ENCODE measurements around the gene NEU4.
"Not testable (repeated sequence)": the region's sequence is repeated elsewhere in the genome, so short reads cannot be mapped to it uniquely, and the experiment has no call there.

The NEU4 gene

GRCh38 chr2:241812730-241813643 is 4.0 kb downstream of the NEU4 start:
- peaks cover 2% of the 10 kb centered on the region for H3K4me1 Mint-ChIP-seq (ENCODE audit: low read depth)
- H3K27ac Mint-ChIP-seq, result no peak overlapping the region
- H3K27me3 Mint-ChIP-seq (ENCODE audit: low read depth), result no peaks in the 10 kb centered on the region
- no peak overlapping the region for H3K4me3 Mint-ChIP-seq
- no peaks in the 10 kb centered on the region for H3K36me3 Mint-ChIP-seq (ENCODE audit: low read depth)
- no peaks in the 10 kb centered on the region for H3K9me3 Mint-ChIP-seq

GRCh38 chr2:241813644-241814392 is 4.8 kb downstream of the NEU4 start:
- H3K27ac Mint-ChIP-seq, result no peak overlapping the region
- peaks cover 2% of the 10 kb centered on the region for H3K4me1 Mint-ChIP-seq (ENCODE audit: low read depth)
- no peaks in the 10 kb centered on the region for H3K27me3 Mint-ChIP-seq (ENCODE audit: low read depth)

GRCh38 chr2:241814393-241814642 is 5.3 kb downstream of the NEU4 start:
- H3K4me3 Mint-ChIP-seq, result no peak overlapping the region
- no peak overlapping the region for H3K27ac Mint-ChIP-seq
- peaks cover 2% of the 10 kb centered on the region for H3K4me1 Mint-ChIP-seq (ENCODE audit: low read depth)
- H3K36me3 Mint-ChIP-seq (ENCODE audit: low read depth), result no peaks in the 10 kb centered on the region
- H3K9me3 Mint-ChIP-seq, result no peaks in the 10 kb centered on the region
- no peaks in the 10 kb centered on the region for H3K27me3 Mint-ChIP-seq (ENCODE audit: low read depth)

More at GRCh38 chr2:241813644-241814392, 4.8 kb downstream of the NEU4 start:
- no peaks in the 10 kb centered on the region for H3K36me3 Mint-ChIP-seq (ENCODE audit: low read depth)
- no peaks in the 10 kb centered on the region for H3K9me3 Mint-ChIP-seq
- H3K4me3 Mint-ChIP-seq, result no peak overlapping the region

GRCh38 chr2:241814643-241815476 is 5.9 kb downstream of the NEU4 start:
- Mint-ChIP-seq H3K27me3 (ENCODE audit: low read depth) (no peaks in the 10 kb centered on the region), H3K27ac (no peak overlapping the region), H3K4me1 (ENCODE audit: low read depth) (peaks cover 2% of the 10 kb centered on the region), H3K36me3 (ENCODE audit: low read depth) (no peaks in the 10 kb centered on the region), H3K4me3 (no peak overlapping the region), H3K9me3 (no peaks in the 10 kb centered on the region)

GRCh38 chr2:241815477-241816430 is 6.8 kb downstream of the NEU4 start:
- no peaks in the 10 kb centered on the region for H3K9me3 Mint-ChIP-seq
- H3K4me1 Mint-ChIP-seq (ENCODE audit: low read depth), result peaks cover 2% of the 10 kb centered on the region
- no peaks in the 10 kb centered on the region for H3K36me3 Mint-ChIP-seq (ENCODE audit: low read depth)
- no peak overlapping the region for H3K27ac Mint-ChIP-seq
- no peaks in the 10 kb centered on the region for H3K27me3 Mint-ChIP-seq (ENCODE audit: low read depth)
- no peak overlapping the region for H3K4me3 Mint-ChIP-seq

GRCh38 chr2:241816431-241817121 is 7.6 kb downstream of the NEU4 start:
- no peaks in the 10 kb centered on the region for H3K27me3 Mint-ChIP-seq (ENCODE audit: low read depth)
- H3K36me3 Mint-ChIP-seq (ENCODE audit: low read depth), result no peaks in the 10 kb centered on the region
- H3K27ac Mint-ChIP-seq, result no peak overlapping the region
- no peak overlapping the region for H3K4me3 Mint-ChIP-seq
- no peaks in the 10 kb centered on the region for H3K9me3 Mint-ChIP-seq
- peaks cover 2% of the 10 kb centered on the region for H3K4me1 Mint-ChIP-seq (ENCODE audit: low read depth)

- peaks cover 2% of the 10 kb centered on the region for H3K4me1 Mint-ChIP-seq (ENCODE audit: low read depth)
- H3K27ac Mint-ChIP-seq, result no peak overlapping the region
- H3K9me3 Mint-ChIP-seq, result peaks cover under 1% of the 10 kb centered on the region
- H3K27me3 Mint-ChIP-seq (ENCODE audit: low read depth), result no peaks in the 10 kb centered on the region
- H3K4me3 Mint-ChIP-seq, result no peak overlapping the region
- no peaks in the 10 kb centered on the region for H3K36me3 Mint-ChIP-seq (ENCODE audit: low read depth)
These were observed 8.3 kb downstream of the NEU4 start for GRCh38 chr2:241817126-241817820.

- not testable (repeated sequence) for H3K36me3 Mint-ChIP-seq (ENCODE audit: low read depth); H3K27ac Mint-ChIP-seq; H3K9me3 Mint-ChIP-seq; H3K4me3 Mint-ChIP-seq; H3K27me3 Mint-ChIP-seq (ENCODE audit: low read depth); H3K4me1 Mint-ChIP-seq (ENCODE audit: low read depth)
These were observed 8.8 kb downstream of the NEU4 start for GRCh38 chr2:241817821-241818215.

GRCh38 chr2:241818229-241818942 is 9.4 kb downstream of the NEU4 start:
- Mint-ChIP-seq H3K36me3 (ENCODE audit: low read depth) (no peaks in the 10 kb centered on the region), H3K4me3 (no peak overlapping the region), H3K27ac (no peak overlapping the region), H3K4me1 (ENCODE audit: low read depth) (peaks cover 4% of the 10 kb centered on the region), H3K27me3 (ENCODE audit: low read depth) (no peaks in the 10 kb centered on the region), H3K9me3 (peaks cover 10% of the 10 kb centered on the region)

GRCh38 chr2:241818943-241819270 is 9.9 kb downstream of the NEU4 start:
- Mint-ChIP-seq H3K4me1 (ENCODE audit: low read depth) (peaks cover 4% of the 10 kb centered on the region), H3K36me3 (ENCODE audit: low read depth) (no peaks in the 10 kb centered on the region), H3K27ac (no peak overlapping the region), H3K9me3 (peaks cover 14% of the 10 kb centered on the region), H3K4me3 (no peak overlapping the region), H3K27me3 (ENCODE audit: low read depth) (no peaks in the 10 kb centered on the region)

- not testable (repeated sequence) for H3K27ac Mint-ChIP-seq; H3K27me3 Mint-ChIP-seq (ENCODE audit: low read depth); H3K4me1 Mint-ChIP-seq (ENCODE audit: low read depth)
These were observed 11.1 kb downstream of the NEU4 start for GRCh38 chr2:241819947-241820624.

GRCh38 chr2:241820625-241821384 is 11.8 kb downstream of the NEU4 start:
- peaks cover 4% of the 10 kb centered on the region for H3K4me1 Mint-ChIP-seq (ENCODE audit: low read depth)
- H3K27ac Mint-ChIP-seq, result no peak overlapping the region
- no peaks in the 10 kb centered on the region for H3K36me3 Mint-ChIP-seq (ENCODE audit: low read depth)
- no peaks in the 10 kb centered on the region for H3K27me3 Mint-ChIP-seq (ENCODE audit: low read depth)
- no peak overlapping the region for H3K4me3 Mint-ChIP-seq
- H3K9me3 Mint-ChIP-seq, result peaks cover 27% of the 10 kb centered on the region

More at GRCh38 chr2:241819947-241820624, 11.1 kb downstream of the NEU4 start:
- H3K9me3 Mint-ChIP-seq, result peaks cover 22% of the 10 kb centered on the region
- H3K36me3 Mint-ChIP-seq (ENCODE audit: low read depth); H3K4me3 Mint-ChIP-seq: not testable (repeated sequence)
